Thymus (tissue), 11 donors: Measurements from ENCODE around the gene NDUFS5. TPM values are rescaled to one million over a fixed set of nuclear protein-coding genes. Genes with fewer than 3 reads are reported as not detected.
A peak's percentile ranks its signal among the peaks of the same experiment; 100 is the strongest.

Experiments used
- DNase-seq, 9 donors: peaks; one replicate each; pipeline ENCODE4 v3.0.0-alpha.2; 2013; ENCODE audit warnings: low spot score in 9 of 9, low read depth in 6 of 9, missing footprints in 1 of 9
- H3K27ac ChIP-seq, 2 donors: one replicate each; pipeline ENCODE4 v1.5.1; 2013; ENCODE audit warnings: control low read depth in 1 of 2, low read depth in 1 of 2, low read length in 1 of 2, mild to moderate bottlenecking in 1 of 2, moderate library complexity in 1 of 2
- H3K27me3 ChIP-seq, 2 donors: one replicate each; pipeline ENCODE4 v1.5.1; 2013; ENCODE audit warnings: low read length in 1 of 2; ENCODE audit not compliant: control insufficient read depth in 2 of 2, insufficient read depth in 1 of 2
- H3K36me3 ChIP-seq, 2 donors: one replicate each; pipeline ENCODE4 v1.5.1; 2013; ENCODE audit warnings: low read length in 1 of 2, mild to moderate bottlenecking in 1 of 2, moderate library complexity in 1 of 2; ENCODE audit not compliant: control insufficient read depth in 2 of 2, insufficient read depth in 2 of 2
- H3K4me1 ChIP-seq, 2 donors: one replicate each; pipeline ENCODE4 v1.5.1; 2013; ENCODE audit warnings: low read length in 2 of 2; ENCODE audit not compliant: control insufficient read depth in 2 of 2, insufficient read depth in 2 of 2
- H3K4me3 ChIP-seq, 2 donors: one replicate each; pipeline ENCODE4 v1.5.1; 2013; ENCODE audit warnings: low read length in 2 of 2, control low read depth in 1 of 2, mild to moderate bottlenecking in 1 of 2
- H3K9me3 ChIP-seq, 2 donors: one replicate each; pipeline ENCODE4 v1.5.1; 2013; ENCODE audit warnings: low read length in 1 of 2, mild to moderate bottlenecking in 1 of 2; ENCODE audit not compliant: control insufficient read depth in 2 of 2, insufficient read depth in 1 of 2
- WGBS: extraction: QIAGEN DNeasy Blood & Tissue Kit; methylation state at CpG from one replicate; pipeline ENCODE4 v1.1.7; 2013; 5-methylcytosine and 5-hydroxymethylcytosine counted together
- polyA plus RNA-seq: library from polyadenylated mRNA; stranded (reverse); fragments of 200-250 nt; gene quantifications from one replicate; pipeline ENCODE4 v1.2.3, GENCODE V29; 2013
- total RNA-seq: library from RNA; stranded (reverse); fragments of 120-200 nt; gene quantifications from one replicate; pipeline ENCODE4 v1.2.4, GENCODE V29; 2013
- donor health status: healthy.

Gene NDUFS5
- total and polyA plus RNA-seq, 2 donors, result 359 to 483 TPM

DNA sequence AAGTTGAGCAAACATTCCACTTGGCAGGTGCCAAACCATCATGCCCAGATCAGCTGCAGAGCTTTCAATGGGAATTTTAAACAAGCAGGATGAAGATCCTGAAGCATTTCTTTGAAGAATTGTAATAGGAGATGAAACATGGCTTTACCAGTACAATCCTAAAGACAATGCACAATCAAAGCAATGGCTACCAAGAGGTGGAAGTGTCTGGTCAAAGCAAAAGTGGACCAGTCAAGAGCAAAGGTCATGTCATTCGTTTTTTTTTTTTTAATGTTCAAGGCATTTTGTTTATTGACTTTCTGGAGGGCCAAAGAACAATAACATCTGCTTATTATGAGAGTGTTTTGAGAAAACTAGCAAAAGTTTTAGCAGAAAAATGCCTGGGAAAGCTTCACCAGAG is 3.0 kb upstream of the NDUFS5 start:
- Histone ChIP-seq H3K36me3 (no peaks in the 10 kb centered on the region), H3K4me3 (no peak overlapping the region), H3K4me1 (peaks cover 4 to 12% of the 10 kb centered on the region in 2 donors), H3K27ac (no peak overlapping the region), H3K9me3 (no peaks in the 10 kb centered on the region), H3K27me3 (no peaks in the 10 kb centered on the region)
- no peak for DNase-seq
- 78% methylated on average over 1 of the region's 1 CpG for WGBS

DNA sequence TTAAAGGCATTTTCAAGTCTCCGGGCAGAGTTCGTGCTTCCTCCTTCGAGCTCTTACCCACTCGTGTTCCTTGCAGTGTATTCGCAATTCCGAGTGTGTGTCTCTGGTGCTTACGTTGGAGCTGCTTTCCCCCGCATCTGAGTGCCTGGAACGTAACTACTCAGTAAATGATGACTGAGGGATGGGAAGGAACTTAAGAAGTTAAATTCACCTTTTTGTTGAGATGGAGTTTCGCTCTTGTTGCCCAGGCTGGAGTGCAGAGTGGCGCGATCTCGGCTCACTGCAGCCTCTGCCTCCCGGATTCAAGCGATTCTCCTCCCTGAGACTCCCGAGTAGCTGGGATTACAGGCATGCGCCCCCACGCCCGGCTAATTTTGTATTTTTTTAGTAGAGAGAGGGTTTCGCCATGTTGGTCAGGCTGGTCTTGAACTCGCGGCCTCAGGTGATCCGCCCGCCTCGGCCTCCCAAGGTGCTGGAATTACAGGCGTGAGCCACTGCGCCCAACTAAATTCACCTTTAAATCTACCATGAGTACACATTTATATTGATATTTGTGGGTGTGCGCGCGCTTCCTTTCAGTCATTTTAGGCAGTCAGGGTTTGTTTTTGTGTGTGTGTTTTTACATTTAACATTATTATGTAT is 837 bp downstream of the NDUFS5 start:
- peaks cover 4 to 12% of the 10 kb centered on the region in 2 donors for H3K4me1 ChIP-seq
- peak overlapping the region; percentile 68 to 79 for H3K4me3 ChIP-seq
- no peaks in the 10 kb centered on the region for H3K27me3 ChIP-seq
- 42% methylated on average over 30 of the region's 30 CpGs for WGBS
- peak in 1 of 9 donors; percentile 20 for DNase-seq
- H3K36me3 ChIP-seq, result peaks cover 6 to 23% of the 10 kb centered on the region in 2 donors
- no peaks in the 10 kb centered on the region for H3K9me3 ChIP-seq
- H3K27ac ChIP-seq, result peak overlapping the region in 1 of 2 donors; percentile 89

DNA sequence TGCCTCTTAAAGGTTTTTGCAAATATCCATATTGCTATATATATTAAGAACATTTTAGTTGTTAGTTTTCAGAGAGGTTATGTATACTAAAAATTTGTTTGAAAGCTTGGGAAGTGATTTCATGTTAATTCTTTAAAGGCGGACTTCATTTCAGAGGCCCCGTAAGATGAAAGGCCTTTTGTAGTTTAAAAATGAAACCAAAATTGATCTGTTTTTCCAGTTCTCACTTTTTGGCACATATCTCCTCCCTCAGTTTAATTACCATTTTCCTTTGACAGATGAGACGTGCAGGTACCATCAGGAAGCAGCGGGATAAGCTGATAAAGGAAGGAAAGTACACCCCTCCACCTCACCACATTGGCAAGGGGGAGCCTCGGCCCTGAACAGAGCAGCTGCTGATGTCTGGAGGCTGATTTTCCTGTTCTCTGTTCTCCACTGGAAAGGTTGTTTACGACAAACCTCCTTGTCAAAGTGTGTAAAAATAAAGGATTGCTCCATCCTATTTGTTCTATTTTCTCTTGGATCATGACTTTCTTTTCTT is 8.0 kb downstream of the NDUFS5 start:
- Histone ChIP-seq H3K4me1 (peaks cover 0 to 3% of the 10 kb centered on the region in 2 donors), H3K27me3 (no peaks in the 10 kb centered on the region), H3K36me3 (peaks cover 19 to 48% of the 10 kb centered on the region in 2 donors), H3K9me3 (no peaks in the 10 kb centered on the region), H3K27ac (peak overlapping the region; percentile 42 to 47), H3K4me3 (no peak overlapping the region)
- WGBS, result 51% methylated on average over 6 of the region's 6 CpGs
- DNase-seq, result peak in 2 of 9 donors; percentile 8 to 34

DNA sequence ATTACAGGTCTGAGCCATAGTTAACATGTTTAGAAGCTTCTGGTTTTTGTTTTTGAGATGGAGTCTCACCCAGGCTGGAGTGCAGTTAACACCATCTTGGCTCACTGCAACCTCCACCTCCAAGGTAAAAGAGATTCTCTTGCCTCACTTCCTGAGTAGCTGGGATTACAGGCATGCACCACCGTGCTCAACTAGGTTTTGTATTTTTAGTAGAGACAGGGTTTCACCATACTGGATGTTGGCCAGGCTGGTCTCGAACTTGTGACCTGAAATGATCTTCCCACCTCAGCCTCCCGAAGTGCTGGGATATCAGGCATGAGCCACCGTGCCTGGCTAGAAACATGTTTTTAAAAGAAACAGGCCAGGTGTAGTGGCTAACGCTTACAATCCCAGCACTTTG is 10.5 kb downstream of the NDUFS5 start:
- Histone ChIP-seq H3K4me3 (no peak overlapping the region), H3K27me3 (no peaks in the 10 kb centered on the region), H3K27ac (no peak overlapping the region), H3K9me3 (no peaks in the 10 kb centered on the region), H3K4me1 (peaks cover 0 to 3% of the 10 kb centered on the region in 2 donors), H3K36me3 (peaks cover 16 to 42% of the 10 kb centered on the region in 2 donors)
- no peak for DNase-seq
- WGBS, result 88% methylated on average over 5 of the region's 5 CpGs

DNA sequence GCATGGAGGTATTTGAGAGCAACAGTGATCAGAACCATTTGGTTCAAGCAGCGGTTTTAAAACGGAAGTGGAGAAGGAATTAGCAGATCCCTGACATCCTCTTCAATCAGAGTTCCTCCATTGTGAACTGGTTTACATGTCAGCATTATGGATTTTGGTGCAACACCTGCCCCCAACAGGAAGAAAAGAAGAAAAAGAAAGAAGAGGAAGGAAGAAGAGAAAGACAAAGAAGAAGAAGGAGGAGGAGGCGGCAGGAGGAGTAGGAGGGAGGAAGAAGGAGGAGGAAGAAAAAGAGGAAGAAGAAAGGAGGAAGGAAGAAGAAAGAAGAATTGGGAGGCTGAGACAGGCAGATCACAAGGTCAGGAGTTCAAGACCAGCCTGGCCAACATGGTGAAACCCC is 17.4 kb downstream of the NDUFS5 start:
- Histone ChIP-seq H3K36me3 (peaks cover 17 to 18% of the 10 kb centered on the region in 2 donors), H3K27ac (no peak overlapping the region), H3K4me1 (no peaks in the 10 kb centered on the region), H3K9me3 (no peaks in the 10 kb centered on the region), H3K27me3 (no peaks in the 10 kb centered on the region), H3K4me3 (no peak overlapping the region)
- 100% methylated on average over 3 of the region's 3 CpGs for WGBS
- no peak for DNase-seq

DNA sequence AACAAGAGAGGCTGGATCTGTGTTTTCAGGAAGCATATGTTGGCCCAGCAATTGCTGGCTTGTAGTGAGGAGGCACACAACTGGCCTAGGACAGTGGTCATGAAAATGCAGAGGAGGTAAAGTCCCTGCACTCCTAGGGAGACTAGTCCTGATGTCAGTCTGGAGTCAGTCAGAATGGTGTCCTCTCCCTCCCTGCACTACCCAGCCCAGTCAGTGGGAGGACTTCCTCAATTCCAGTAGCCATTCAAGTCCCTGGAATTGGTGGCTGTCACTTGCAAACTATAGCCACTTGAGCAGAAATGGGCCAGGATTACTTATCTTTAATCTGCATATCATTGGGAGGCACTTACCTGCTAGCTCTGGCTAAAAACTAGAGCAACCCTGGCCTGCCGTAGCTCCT is 18.6 kb downstream of the NDUFS5 start:
- H3K27ac ChIP-seq, result no peak overlapping the region
- no peaks in the 10 kb centered on the region for H3K27me3 ChIP-seq
- 98% methylated on average over 1 of the region's 1 CpG for WGBS
- H3K4me1 ChIP-seq, result no peaks in the 10 kb centered on the region
- peaks cover 17 to 18% of the 10 kb centered on the region in 2 donors for H3K36me3 ChIP-seq
- no peaks in the 10 kb centered on the region for H3K9me3 ChIP-seq
- no peak for DNase-seq
- no peak overlapping the region for H3K4me3 ChIP-seq

DNA sequence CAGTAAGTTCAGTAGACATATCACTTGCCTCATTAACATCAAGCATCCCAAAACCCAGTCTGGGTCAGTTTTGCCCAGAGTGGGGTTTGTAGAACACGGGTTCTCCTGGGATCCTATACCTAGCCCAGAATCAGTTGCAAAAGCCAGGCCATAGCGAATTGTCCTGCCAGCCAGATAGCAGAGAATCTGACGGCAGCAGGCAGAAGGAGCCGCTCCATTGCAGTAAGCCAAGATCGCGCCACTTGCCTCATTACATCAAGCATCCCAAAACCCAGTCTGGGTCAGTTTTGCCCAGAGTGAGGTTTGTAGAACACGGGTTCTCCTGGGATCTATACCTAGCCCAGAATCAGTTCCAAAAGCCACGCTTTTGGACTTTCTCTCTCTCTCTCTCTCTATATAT is 19.1 kb downstream of the NDUFS5 start:
- H3K27me3 ChIP-seq, result no peaks in the 10 kb centered on the region
- 80% methylated on average over 8 of the region's 8 CpGs for WGBS
- H3K4me1 ChIP-seq, result no peaks in the 10 kb centered on the region
- no peaks in the 10 kb centered on the region for H3K9me3 ChIP-seq
- peaks cover 16 to 18% of the 10 kb centered on the region in 2 donors for H3K36me3 ChIP-seq
- no peak overlapping the region for H3K27ac ChIP-seq
- H3K4me3 ChIP-seq, result no peak overlapping the region
- DNase-seq, result no peak

DNA sequence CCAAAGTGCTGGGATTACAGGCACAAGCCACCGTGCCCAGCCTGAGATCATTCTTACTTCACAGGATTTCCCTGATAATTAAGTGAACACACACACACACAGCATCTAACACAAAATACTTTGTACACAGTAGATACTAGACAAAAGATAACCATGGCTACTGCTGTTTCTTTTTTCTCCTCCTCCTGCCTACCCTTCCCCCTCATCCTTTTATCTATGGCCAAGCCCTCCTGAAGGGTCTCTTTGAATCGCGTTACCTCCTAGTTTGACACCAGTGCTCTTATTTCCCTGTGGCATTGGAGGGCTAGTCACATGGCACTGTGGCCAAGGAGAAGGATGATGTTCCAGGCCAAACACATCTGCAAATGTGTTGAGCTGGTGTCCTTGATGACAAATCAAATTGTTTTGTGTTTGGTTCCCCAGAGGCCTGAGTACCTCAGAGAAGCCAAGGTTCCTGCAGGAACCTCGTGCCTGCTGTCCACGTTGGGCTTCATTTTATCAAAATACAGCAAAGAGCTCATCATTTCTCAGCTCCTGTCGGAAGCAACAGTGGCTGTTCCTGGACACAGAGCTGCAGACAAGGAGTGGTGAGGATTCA is 20.6 kb downstream of the NDUFS5 start:
- WGBS, result 97% methylated on average over 6 of the region's 6 CpGs
- no peak overlapping the region for H3K4me3 ChIP-seq
- no peaks in the 10 kb centered on the region for H3K27me3 ChIP-seq
- no peak overlapping the region for H3K27ac ChIP-seq
- H3K4me1 ChIP-seq, result no peaks in the 10 kb centered on the region
- no peak for DNase-seq
- H3K36me3 ChIP-seq, result peaks cover 9 to 18% of the 10 kb centered on the region in 2 donors
- H3K9me3 ChIP-seq, result no peaks in the 10 kb centered on the region

DNA sequence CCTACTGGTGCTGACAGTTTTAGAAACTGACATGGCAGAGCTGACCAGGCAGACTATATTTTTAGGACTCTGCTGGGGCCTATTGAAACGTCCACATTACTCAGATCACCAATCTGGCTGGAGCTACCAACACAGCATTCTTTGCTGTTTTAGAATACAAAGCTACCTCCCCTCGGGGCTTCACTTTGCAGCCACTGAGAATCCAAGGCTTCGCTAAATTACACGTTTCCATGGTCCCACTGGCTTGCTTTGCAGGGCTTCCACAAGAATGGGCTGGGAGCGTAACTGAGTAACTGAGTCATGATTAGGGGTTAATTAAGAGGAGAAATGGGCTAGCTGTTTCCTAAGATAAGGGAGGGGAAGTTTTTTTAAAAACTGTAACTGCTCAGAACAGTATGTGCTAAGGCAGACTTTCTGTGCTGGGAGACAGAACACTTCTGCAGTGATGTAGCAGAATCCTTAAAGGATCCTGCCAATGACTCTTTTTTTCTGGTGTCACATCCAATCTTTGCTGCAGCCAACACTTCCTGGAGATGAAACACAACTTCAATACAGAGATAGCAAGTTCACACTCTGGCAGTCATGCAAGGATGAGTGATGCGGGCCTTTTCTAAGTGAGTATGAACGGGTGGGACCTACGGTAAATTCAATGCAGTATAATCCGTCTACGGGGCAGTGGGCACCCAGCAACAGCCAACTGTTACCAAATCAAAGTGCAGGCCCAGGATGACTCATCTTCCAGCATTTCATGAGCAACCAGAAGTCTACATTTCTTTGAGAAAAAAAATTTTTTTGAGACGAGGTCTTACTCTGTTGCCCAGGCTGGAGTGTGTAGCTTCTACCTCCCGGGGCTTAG is 21.5 kb downstream of the NDUFS5 start:
- no peaks in the 10 kb centered on the region for H3K27me3 ChIP-seq
- H3K4me3 ChIP-seq, result no peak overlapping the region
- DNase-seq, result no peak
- H3K36me3 ChIP-seq, result peaks cover 9 to 18% of the 10 kb centered on the region in 2 donors
- H3K4me1 ChIP-seq, result no peaks in the 10 kb centered on the region
- H3K27ac ChIP-seq, result no peak overlapping the region
- no peaks in the 10 kb centered on the region for H3K9me3 ChIP-seq
- WGBS, result 79% methylated on average over 12 of the region's 12 CpGs
